DMS153 treated with DMSO at 0.1 percent for 48 hours (cell line): ENCODE data around the gene TLX3.

Experiments used
- DNase-seq: peaks from one replicate; lab custom pipeline; 2025; ENCODE audit not compliant: unreplicated experiment; lab: John Stamatoyannopoulos, UW

The TLX3 gene

GRCh38 chr5:171300358-171300757 is 8.7 kb upstream of the TLX3 start:
- no peak for DNase-seq

- no peak for DNase-seq
Measured at GRCh38 chr5:171306166-171306565, 2.9 kb upstream of the TLX3 start.

- DNase-seq = no peak
Measured at GRCh38 chr5:171306781-171307591, 2.1 kb upstream of the TLX3 start.

GRCh38 chr5:171307789-171308452 is 1.1 kb upstream of the TLX3 start:
- no peak for DNase-seq

- no peak for DNase-seq
Measured at GRCh38 chr5:171309276-171310211, 496 bp downstream of the TLX3 start.

- DNase-seq = no peak
Measured at GRCh38 chr5:171310212-171310818, 1.3 kb downstream of the TLX3 start.

GRCh38 chr5:171310819-171311321 is 1.8 kb downstream of the TLX3 start:
- no peak for DNase-seq

- no peak for DNase-seq
Measured at GRCh38 chr5:171311322-171312077, 2.5 kb downstream of the TLX3 start.

- DNase-seq = no peak
Measured at GRCh38 chr5:171312129-171312974, 3.3 kb downstream of the TLX3 start.

- no peak for DNase-seq
Measured at GRCh38 chr5:171313481-171314206, 4.6 kb downstream of the TLX3 start.

GRCh38 chr5:171314728-171315385 is 5.8 kb downstream of the TLX3 start:
- no peak for DNase-seq

- no peak for DNase-seq
Measured at GRCh38 chr5:171315386-171315891, 6.4 kb downstream of the TLX3 start.

GRCh38 chr5:171315925-171316257 is 6.8 kb downstream of the TLX3 start:
- no peak for DNase-seq

GRCh38 chr5:171316258-171317121 is 7.4 kb downstream of the TLX3 start:
- no peak for DNase-seq

GRCh38 chr5:171317230-171317629 is 8.2 kb downstream of the TLX3 start:
- no peak for DNase-seq

GRCh38 chr5:171318026-171318425 is 9.0 kb downstream of the TLX3 start:
- DNase-seq = no peak

GRCh38 chr5:171321447-171321846 is 12.4 kb downstream of the TLX3 start:
- no peak for DNase-seq
